Astrocyte of the spinal cord (primary cell): ENCODE measurements around the gene MCM6.
"Not testable (repeated sequence)": the region's sequence is repeated elsewhere in the genome, so short reads cannot be mapped to it uniquely, and the experiment has no call there.

Experiments used
- DNase-seq: peaks from one replicate; pipeline ENCODE4 v3.0.0; 2011; ENCODE audit warnings: low read depth, low spot score
- H3K4me3 ChIP-seq: 2 replicates; pipeline ENCODE4 v1.5.1; 2011; ENCODE audit warnings: low read depth, mild to moderate bottlenecking, low read length, moderate library complexity
- in situ Hi-C: cut with HindIII; loops from 2 replicates; pipeline ENCODE4 v1.10.0; 2017; ENCODE audit warnings: low sequenced_read_pairs
- TF ChIP-seq, protein P1 (sequence below): IDR thresholded peaks from 2 replicates; pipeline ENCODE4 v1.5.1; 2012; ENCODE audit warnings: low read depth, mild to moderate bottlenecking, low read length, inconsistent platforms

The MCM6 gene

DNA sequence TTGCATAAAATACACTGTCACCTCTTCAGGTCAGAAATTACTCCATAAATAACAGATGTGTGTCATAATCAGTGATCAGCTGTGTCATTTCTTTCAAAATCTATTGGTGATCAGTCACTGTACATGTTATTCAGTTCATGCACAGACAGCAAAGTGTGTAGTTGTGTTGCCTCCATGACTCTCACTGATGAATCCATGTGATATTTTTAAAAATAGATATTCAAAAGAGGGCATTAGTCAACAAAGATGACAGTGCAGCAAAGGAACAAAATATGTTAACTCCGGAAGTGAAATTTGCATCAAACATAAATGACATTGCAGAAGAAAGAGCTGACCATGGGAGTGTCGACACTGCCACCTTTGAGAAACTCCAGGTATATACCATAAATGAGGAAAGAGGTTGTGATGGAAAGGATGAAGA is 17.1 kb upstream of the MCM6 start:
- DNase-seq: no peak
- TF ChIP-seq, protein P1, sequence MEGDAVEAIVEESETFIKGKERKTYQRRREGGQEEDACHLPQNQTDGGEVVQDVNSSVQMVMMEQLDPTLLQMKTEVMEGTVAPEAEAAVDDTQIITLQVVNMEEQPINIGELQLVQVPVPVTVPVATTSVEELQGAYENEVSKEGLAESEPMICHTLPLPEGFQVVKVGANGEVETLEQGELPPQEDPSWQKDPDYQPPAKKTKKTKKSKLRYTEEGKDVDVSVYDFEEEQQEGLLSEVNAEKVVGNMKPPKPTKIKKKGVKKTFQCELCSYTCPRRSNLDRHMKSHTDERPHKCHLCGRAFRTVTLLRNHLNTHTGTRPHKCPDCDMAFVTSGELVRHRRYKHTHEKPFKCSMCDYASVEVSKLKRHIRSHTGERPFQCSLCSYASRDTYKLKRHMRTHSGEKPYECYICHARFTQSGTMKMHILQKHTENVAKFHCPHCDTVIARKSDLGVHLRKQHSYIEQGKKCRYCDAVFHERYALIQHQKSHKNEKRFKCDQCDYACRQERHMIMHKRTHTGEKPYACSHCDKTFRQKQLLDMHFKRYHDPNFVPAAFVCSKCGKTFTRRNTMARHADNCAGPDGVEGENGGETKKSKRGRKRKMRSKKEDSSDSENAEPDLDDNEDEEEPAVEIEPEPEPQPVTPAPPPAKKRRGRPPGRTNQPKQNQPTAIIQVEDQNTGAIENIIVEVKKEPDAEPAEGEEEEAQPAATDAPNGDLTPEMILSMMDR: no peak
- H3K4me3 ChIP-seq: no peak overlapping the region
- in situ Hi-C loops: no loop called here

GRCh38 chr2:135890835-135891234 is 14.6 kb upstream of the MCM6 start:
- in situ Hi-C loops: no loop called here
- TF ChIP-seq, protein P1: no peak
- H3K4me3 ChIP-seq: no peak overlapping the region
- no peak for DNase-seq

GRCh38 chr2:135890149-135890548 is 13.9 kb upstream of the MCM6 start:
- no peak for DNase-seq
- TF ChIP-seq, protein P1: no peak
- in situ Hi-C loops: no loop called here
- H3K4me3 ChIP-seq: no peak overlapping the region

- DNase-seq, in situ Hi-C loops, H3K4me3 ChIP-seq: not testable (repeated sequence)
These were observed 12.3 kb upstream of the MCM6 start for GRCh38 chr2:135888587-135888986.

- TF ChIP-seq, protein P1: no peak
- no peak for DNase-seq
- no peak overlapping the region for H3K4me3 ChIP-seq
- in situ Hi-C loops: no loop called here
These were observed 9.5 kb upstream of the MCM6 start for GRCh38 chr2:135885709-135886108.

- TF ChIP-seq, protein P1: no peak
- H3K4me3 ChIP-seq: no peak overlapping the region
- DNase-seq: no peak
- in situ Hi-C loops: no loop called here
These were observed 6.2 kb upstream of the MCM6 start for GRCh38 chr2:135882415-135882814.

DNA sequence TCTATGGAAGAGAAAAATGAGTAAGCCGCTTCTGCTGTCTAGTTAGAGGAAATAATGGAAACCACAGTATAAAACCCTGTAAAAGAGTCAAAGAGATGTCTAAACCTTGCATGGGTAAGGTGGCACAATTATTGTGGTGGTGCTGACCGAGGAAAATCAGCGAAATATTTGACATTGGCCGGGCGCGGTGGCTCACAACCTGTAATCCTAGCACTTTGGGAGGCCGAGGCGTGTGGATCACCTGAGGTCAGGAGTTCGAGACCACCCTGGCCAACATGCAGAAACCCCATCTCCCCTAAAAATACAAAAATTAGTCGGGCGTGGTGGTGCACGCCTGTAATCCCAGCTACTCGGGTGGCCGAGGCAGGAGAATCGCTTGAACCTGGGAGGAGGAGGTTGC is 527 bp upstream of the MCM6 start:
- in situ Hi-C loops, DNase-seq: not testable (repeated sequence)
- H3K4me3 ChIP-seq: peak overlapping the region; percentile 67

DNA sequence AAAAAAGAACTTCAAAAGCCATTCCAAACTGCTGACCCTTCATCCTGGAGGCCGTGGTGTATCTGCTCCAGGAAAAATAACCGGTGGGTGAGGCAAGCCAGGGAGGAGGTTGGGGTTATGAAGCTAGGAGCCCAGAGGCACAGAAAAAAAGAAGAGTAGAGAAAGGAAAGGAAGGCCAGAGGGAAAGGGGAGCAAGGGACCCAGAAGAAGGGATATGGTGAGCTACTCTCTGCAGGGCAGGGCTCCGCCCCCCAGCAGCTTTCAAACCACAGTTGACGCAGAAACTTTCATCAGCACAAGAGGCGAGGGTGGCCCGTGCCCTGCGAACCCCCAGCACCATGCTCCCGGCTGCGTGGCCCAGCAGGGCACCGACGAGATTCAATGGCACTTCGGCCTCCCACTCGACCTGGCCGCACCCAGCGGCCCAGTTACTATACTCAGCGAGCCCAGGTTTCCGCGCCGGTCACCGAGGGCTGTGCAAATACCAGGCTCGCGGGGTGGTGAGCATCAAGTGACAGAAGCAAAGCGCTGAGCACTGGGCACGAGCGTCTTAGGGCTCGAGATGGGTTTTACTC is 665 bp downstream of the MCM6 start:
- peak; percentile 76 for DNase-seq
- TF ChIP-seq, protein P1: no peak
- in situ Hi-C loops: no loop called here
- peak overlapping the region; percentile 67 for H3K4me3 ChIP-seq
